AG04449 (cell line): Measurements from ENCODE around the gene LEAP2.
A peak's percentile ranks its signal among the peaks of the same experiment; 100 is the strongest.

Source experiments
- CTCF ChIA-PET: fragments of 350-600 bp; formaldehyde crosslinking; extraction: SDS; loops from one replicate; lab custom pipeline; 2021; ENCODE audit warnings: antibody characterized with exemption; lab: Yijun Ruan, JAX
- POLR2A ChIA-PET: fragments of 400-600, 350-600 bp; formaldehyde crosslinking; extraction: SDS; loops from one replicate; lab custom pipeline; 2020; ENCODE audit warnings: antibody characterized with exemption, inconsistent platforms; lab: Yijun Ruan, JAX
- DNase-seq: peaks from one replicate; pipeline ENCODE4 v3.0.0-alpha.2; 2010; ENCODE audit warnings: low read depth, low spot score
- H3K4me3 ChIP-seq: 2 replicates; pipeline ENCODE4 v1.5.1; 2011; ENCODE audit warnings: low read depth, mild to moderate bottlenecking, control low read depth, low read length
- CTCF ChIP-seq: IDR thresholded peaks from one replicate; pipeline ENCODE4 v1.5.1; 2011; ENCODE audit warnings: mild to moderate bottlenecking, moderate library complexity, low read length, control low read depth, inconsistent platforms; ENCODE audit not compliant: insufficient read depth; ENCODE audit errors: missing control alignments

LEAP2 gene

GRCh38 chr5:132870801-132871200 is 2.7 kb upstream of the LEAP2 start:
- CTCF ChIA-PET = interaction anchor here (1.0 to 3.4 kb wide), 4 partner anchors 12 to 51 kb away, joined by 4 to 25 read pairs (median 8); no protein-coding TSS in a partner anchor
- POLR2A ChIA-PET = no interaction called here
- no peak for DNase-seq
- TF ChIP-seq CTCF = no peak
- H3K4me3 ChIP-seq = no peak overlapping the region

DNA sequence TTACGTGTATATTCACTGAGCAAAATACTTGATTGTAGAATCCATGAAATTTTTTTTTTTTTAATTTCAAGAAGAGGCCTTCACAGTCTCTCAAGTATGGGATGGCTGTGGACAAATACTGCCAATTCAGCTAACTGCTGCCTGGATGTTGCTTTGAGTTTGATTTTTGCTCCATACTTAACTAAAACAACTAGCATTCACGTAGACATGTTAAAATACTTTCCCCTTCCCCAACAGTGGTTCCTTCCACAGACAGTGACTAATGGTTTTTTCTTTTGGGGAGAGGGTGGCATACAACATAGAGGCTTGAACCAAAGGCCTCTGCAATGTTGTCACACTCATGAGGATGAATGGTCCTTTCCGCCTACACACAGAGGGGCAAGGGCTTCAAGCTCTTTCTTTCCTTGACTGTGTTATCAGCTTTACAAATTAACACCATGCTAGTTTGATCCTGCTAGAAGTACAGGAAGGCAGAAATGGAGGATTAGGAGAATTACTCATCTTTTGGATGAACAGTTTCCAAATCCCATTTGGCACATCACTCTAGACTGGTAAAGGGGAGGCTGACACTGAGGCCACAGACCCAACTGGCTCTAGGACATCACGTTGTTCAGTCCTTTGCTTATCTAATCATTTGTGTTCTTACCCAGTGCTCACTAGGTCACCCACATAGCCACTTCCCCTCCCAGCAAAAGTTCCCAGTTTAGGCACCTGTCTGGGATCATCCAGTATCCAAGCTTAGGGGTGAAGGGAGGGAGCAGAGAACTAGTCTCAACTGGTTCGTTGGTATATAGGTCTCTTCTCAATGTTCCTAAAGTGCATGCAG is 1.8 kb upstream of the LEAP2 start:
- CTCF ChIA-PET = interaction anchor here (1.2 to 3.4 kb wide), 4 partner anchors 11 to 52 kb away, joined by 3 to 25 read pairs (median 8); no protein-coding TSS in a partner anchor
- H3K4me3 ChIP-seq = no peak overlapping the region
- no peak for TF ChIP-seq CTCF
- POLR2A ChIA-PET = no interaction called here
- no peak for DNase-seq

DNA sequence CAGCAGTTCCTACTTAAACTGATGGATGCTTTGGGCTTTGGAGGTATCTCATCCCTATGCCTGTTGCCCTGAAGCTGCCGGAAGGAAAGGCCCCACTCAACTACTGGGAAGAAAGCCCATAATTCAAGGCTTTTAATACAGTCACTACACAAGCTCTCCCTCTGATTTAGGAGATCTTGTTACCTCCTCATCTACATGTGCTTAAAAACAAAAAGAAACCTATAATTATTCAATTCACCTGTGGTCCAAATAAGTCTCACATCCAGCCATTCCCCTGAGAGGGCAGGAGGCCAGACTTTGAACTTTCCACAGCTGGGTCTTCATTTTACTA is 715 bp upstream of the LEAP2 start:
- H3K4me3 ChIP-seq = no peak overlapping the region
- no peak for DNase-seq
- no peak for TF ChIP-seq CTCF
- ChIA-PET CTCF (interaction anchor here (0.5 to 3.4 kb wide), 5 partner anchors 10 to 552 kb away, joined by 3 to 25 read pairs (median 6); no protein-coding TSS in a partner anchor), POLR2A (no interaction called here)

DNA sequence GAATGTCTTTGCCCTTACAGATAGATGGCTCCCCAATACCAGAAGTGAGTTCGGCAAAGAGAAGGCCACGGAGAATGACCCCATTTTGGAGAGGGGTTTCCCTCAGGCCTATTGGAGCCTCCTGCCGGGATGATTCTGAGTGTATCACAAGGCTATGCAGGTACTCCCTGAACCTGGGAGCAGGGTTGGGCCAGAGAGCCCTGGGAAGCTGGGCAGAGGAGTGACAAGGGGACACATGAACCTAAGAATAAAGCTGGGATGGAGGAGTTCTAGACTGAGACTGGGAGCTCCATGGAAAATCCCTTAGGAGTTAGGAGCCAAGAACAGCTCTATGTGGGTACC is 433 bp downstream of the LEAP2 start:
- H3K4me3 ChIP-seq = no peak overlapping the region
- ChIA-PET CTCF (interaction anchor here (0.9 to 2.2 kb wide), 4 partner anchors 8 to 488 kb away, joined by 3 to 6 read pairs (median 6); no protein-coding TSS in a partner anchor), POLR2A (no interaction called here)

GRCh38 chr5:132876020-132876759 is 2.7 kb downstream of the LEAP2 start:
- ChIA-PET POLR2A (no interaction called here), CTCF (interaction anchor here (1.1 to 2.4 kb wide), 7 partner anchors 10 to 490 kb away, joined by 3 to 19 read pairs (median 6); partner anchors contain the start of genes GDF9, SHROOM1 and UQCRQ)
- TF ChIP-seq CTCF = no peak
- no peak overlapping the region for H3K4me3 ChIP-seq
- DNase-seq = peak; percentile 28

More for the DNA sequence above, 433 bp downstream of the LEAP2 start:
- no peak for TF ChIP-seq CTCF
- DNase-seq = no peak
